SIG-M5 treated with dmso at 0.1 percent for 504 hours (cell line): ENCODE measurements around the gene CTXN3.
"Not testable (repeated sequence)": the region's sequence is repeated elsewhere in the genome, so short reads cannot be mapped to it uniquely, and the experiment has no call there.

Source experiments
- DNase-seq: peaks from one replicate; lab custom pipeline; 2025; ENCODE audit not compliant: unreplicated experiment; lab: John Stamatoyannopoulos, UW

CTXN3 gene

GRCh38 chr5:127650649-127651048 lies 1.8 kb downstream of the CTXN3 start:
- DNase-seq: no peak

- DNase-seq: no peak
Measured at GRCh38 chr5:127652952-127653611, 4.2 kb downstream of the CTXN3 start.

- DNase-seq: no peak
Measured at GRCh38 chr5:127656825-127657224, 7.9 kb downstream of the CTXN3 start.

GRCh38 chr5:127660047-127660733 lies 11.3 kb downstream of the CTXN3 start:
- no peak for DNase-seq

- no peak for DNase-seq
Measured at GRCh38 chr5:127664093-127664492, 15.2 kb downstream of the CTXN3 start.

GRCh38 chr5:127665641-127666040 lies 16.8 kb downstream of the CTXN3 start:
- DNase-seq: no peak

GRCh38 chr5:127666043-127666716 lies 17.3 kb downstream of the CTXN3 start:
- DNase-seq: no peak

- no peak for DNase-seq
Measured at GRCh38 chr5:127667926-127668325, 19.0 kb downstream of the CTXN3 start.

GRCh38 chr5:127671218-127671617 lies 22.3 kb downstream of the CTXN3 start:
- no peak for DNase-seq

GRCh38 chr5:127673117-127673800 lies 24.4 kb downstream of the CTXN3 start:
- no peak for DNase-seq

GRCh38 chr5:127676951-127677350 lies 28.1 kb downstream of the CTXN3 start:
- DNase-seq: not testable (repeated sequence)

GRCh38 chr5:127679691-127680330 lies 30.9 kb downstream of the CTXN3 start:
- not testable (repeated sequence) for DNase-seq

GRCh38 chr5:127680595-127680994 lies 31.7 kb downstream of the CTXN3 start:
- no peak for DNase-seq

- DNase-seq: no peak
Measured at GRCh38 chr5:127683008-127683407, 34.1 kb downstream of the CTXN3 start.

- no peak for DNase-seq
Measured at GRCh38 chr5:127684726-127685467, 36.0 kb downstream of the CTXN3 start.

- no peak for DNase-seq
Measured at GRCh38 chr5:127685662-127686061, 36.8 kb downstream of the CTXN3 start.

GRCh38 chr5:127686424-127686823 lies 37.5 kb downstream of the CTXN3 start:
- DNase-seq: no peak

- no peak for DNase-seq
Measured at GRCh38 chr5:127694518-127695171, 45.8 kb downstream of the CTXN3 start.

GRCh38 chr5:127695346-127695745 lies 46.5 kb downstream of the CTXN3 start:
- no peak for DNase-seq

- no peak for DNase-seq
Measured at GRCh38 chr5:127696683-127697082, 47.8 kb downstream of the CTXN3 start.
